ENCODE results near the gene NFATC3.

- TF ChIP-seq CTCF (IDR thresholded peaks at IDR 0.05; ENCODE audit: poor library complexity): no peak
- no peak for TF ChIP-seq EZH2phosphoT487 (IDR thresholded peaks at IDR 0.05; ENCODE audit: low read depth, severe bottlenecking, unreplicated experiment)
- TF ChIP-seq EZH2 (IDR thresholded peaks at IDR 0.05; ENCODE audit: borderline replicate concordance): no peak
Measured at GRCh38 chr16:68094614-68094934, 9.4 kb downstream of the NFATC3 start.
